Measurements from ENCODE around the gene FOXP4. TPM values are rescaled to one million over a fixed set of nuclear protein-coding genes. Genes with fewer than 3 reads are reported as not detected.

Gene FOXP4
- polyA plus RNA-seq (2012; ENCODE audit: missing spikeins): 8.3 TPM

GRCh38 chr6:41545703-41546474 is at the start of gene FOXP4:
FOXP4 (plus strand) TSS chr6:41546381; CDS start chr6:41565761, 19,380 bp downstream.
- FAIRE-seq: peak; percentile 88
- TF ChIP-seq TAF1 (IDR thresholded peaks at IDR 0.05; ENCODE audit: borderline replicate concordance, low read depth, low read length) (0 out of 2 replicates have a peak, but pooled peaks have one; percentile 15), POLR2A (IDR thresholded peaks at IDR 0.05; ENCODE audit: low read depth, low read length) (peak; percentile 61; the same call in 1 of the 2 replicates), POLR2AphosphoS5 (IDR thresholded peaks at IDR 0.05; ENCODE audit: low read depth, low read length) (peak; percentile 59; the same call in 1 of the 2 replicates)
- DNase-seq (ENCODE audit: insufficient read length): peak; percentile 82

- FAIRE-seq (no peak), DNase-seq (ENCODE audit: insufficient read length) (no peak)
- TF ChIP-seq POLR2A (IDR thresholded peaks at IDR 0.05; ENCODE audit: low read depth, low read length) (no peak), TAF1 (IDR thresholded peaks at IDR 0.05; ENCODE audit: borderline replicate concordance, low read depth, low read length) (no peak), POLR2AphosphoS5 (IDR thresholded peaks at IDR 0.05; ENCODE audit: low read depth, low read length) (no peak)
These were observed 48.6 kb upstream of the FOXP4 start for GRCh38 chr6:41497573-41497972.

GRCh38 chr6:41497994-41498393 is 48.2 kb upstream of the FOXP4 start:
- DNase-seq (ENCODE audit: insufficient read length) (no peak), FAIRE-seq (no peak)
- TF ChIP-seq POLR2AphosphoS5 (IDR thresholded peaks at IDR 0.05; ENCODE audit: low read depth, low read length) (no peak), TAF1 (IDR thresholded peaks at IDR 0.05; ENCODE audit: borderline replicate concordance, low read depth, low read length) (no peak), POLR2A (IDR thresholded peaks at IDR 0.05; ENCODE audit: low read depth, low read length) (no peak)

GRCh38 chr6:41498968-41499599 is 47.1 kb upstream of the FOXP4 start:
- TF ChIP-seq POLR2A (IDR thresholded peaks at IDR 0.05; ENCODE audit: low read depth, low read length) (no peak), POLR2AphosphoS5 (IDR thresholded peaks at IDR 0.05; ENCODE audit: low read depth, low read length) (no peak), TAF1 (IDR thresholded peaks at IDR 0.05; ENCODE audit: borderline replicate concordance, low read depth, low read length) (no peak)
- peak; percentile 50 for FAIRE-seq
- no peak for DNase-seq (ENCODE audit: insufficient read length)

- no peak for TF ChIP-seq POLR2AphosphoS5 (IDR thresholded peaks at IDR 0.05; ENCODE audit: low read depth, low read length)
- no peak for TF ChIP-seq TAF1 (IDR thresholded peaks at IDR 0.05; ENCODE audit: borderline replicate concordance, low read depth, low read length)
- FAIRE-seq: no peak
- DNase-seq (ENCODE audit: insufficient read length): no peak
These were observed 45.6 kb upstream of the FOXP4 start for GRCh38 chr6:41500561-41500960.

- TF ChIP-seq POLR2AphosphoS5 (IDR thresholded peaks at IDR 0.05; ENCODE audit: low read depth, low read length): no peak
- TF ChIP-seq POLR2A (IDR thresholded peaks at IDR 0.05; ENCODE audit: low read depth, low read length): no peak
- TF ChIP-seq TAF1 (IDR thresholded peaks at IDR 0.05; ENCODE audit: borderline replicate concordance, low read depth, low read length): no peak
- no peak for FAIRE-seq
- DNase-seq (ENCODE audit: insufficient read length): no peak
These were observed 43.6 kb upstream of the FOXP4 start for GRCh38 chr6:41502566-41502916.

- no peak for TF ChIP-seq POLR2A (IDR thresholded peaks at IDR 0.05; ENCODE audit: low read depth, low read length)
- TF ChIP-seq TAF1 (IDR thresholded peaks at IDR 0.05; ENCODE audit: borderline replicate concordance, low read depth, low read length): no peak
- TF ChIP-seq POLR2AphosphoS5 (IDR thresholded peaks at IDR 0.05; ENCODE audit: low read depth, low read length): no peak
- FAIRE-seq (no peak), DNase-seq (ENCODE audit: insufficient read length) (no peak)
These were observed 43.1 kb upstream of the FOXP4 start for GRCh38 chr6:41502917-41503671.

- DNase-seq (ENCODE audit: insufficient read length): no peak
- FAIRE-seq: no peak
- TF ChIP-seq POLR2AphosphoS5 (IDR thresholded peaks at IDR 0.05; ENCODE audit: low read depth, low read length) (no peak), TAF1 (IDR thresholded peaks at IDR 0.05; ENCODE audit: borderline replicate concordance, low read depth, low read length) (no peak), POLR2A (IDR thresholded peaks at IDR 0.05; ENCODE audit: low read depth, low read length) (no peak; the same call in 1 of the 2 replicates)
These were observed 42.2 kb upstream of the FOXP4 start for GRCh38 chr6:41503827-41504465.

GRCh38 chr6:41504466-41505121 is 41.6 kb upstream of the FOXP4 start:
- TF ChIP-seq POLR2AphosphoS5 (IDR thresholded peaks at IDR 0.05; ENCODE audit: low read depth, low read length): no peak
- no peak for TF ChIP-seq TAF1 (IDR thresholded peaks at IDR 0.05; ENCODE audit: borderline replicate concordance, low read depth, low read length)
- no peak for TF ChIP-seq POLR2A (IDR thresholded peaks at IDR 0.05; ENCODE audit: low read depth, low read length)
- FAIRE-seq (no peak), DNase-seq (ENCODE audit: insufficient read length) (no peak)

GRCh38 chr6:41505122-41506049 is 40.8 kb upstream of the FOXP4 start:
- no peak for TF ChIP-seq TAF1 (IDR thresholded peaks at IDR 0.05; ENCODE audit: borderline replicate concordance, low read depth, low read length)
- no peak for TF ChIP-seq POLR2A (IDR thresholded peaks at IDR 0.05; ENCODE audit: low read depth, low read length)
- peak; percentile 83 for FAIRE-seq

More at GRCh38 chr6:41505122-41506049, 40.8 kb upstream of the FOXP4 start:
- DNase-seq (ENCODE audit: insufficient read length): peak; percentile 77
